NCI-H1092 treated with DMSO at 0.1 percent for 48 hours (cell line): ENCODE results near the gene MPRIP.
A peak's percentile ranks its signal among the peaks of the same experiment; 100 is the strongest.

ENCODE experiments used
- DNase-seq: peaks from one replicate; lab custom pipeline; 2025; lab: John Stamatoyannopoulos, UW

MPRIP gene

DNA sequence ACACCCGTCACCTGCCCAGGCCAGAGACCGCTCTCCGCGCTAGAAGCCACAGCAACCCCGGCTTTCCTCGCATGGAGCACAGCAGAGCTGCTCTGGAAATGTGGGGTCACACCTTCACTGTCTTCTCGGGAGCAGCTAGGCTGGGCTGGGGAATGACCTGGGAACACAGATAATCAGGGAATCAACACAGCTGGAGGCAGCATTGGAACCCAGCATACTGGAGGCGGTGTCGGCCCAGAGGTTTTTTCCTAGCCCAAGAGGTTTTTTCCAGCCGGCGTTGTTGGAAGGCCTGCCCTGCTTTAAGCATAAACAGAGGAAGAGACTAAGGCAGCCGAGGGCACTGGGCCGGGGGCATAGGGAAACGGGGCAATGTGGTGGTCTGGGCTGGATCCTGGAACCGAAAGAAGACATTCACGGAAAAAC, 164.7 kb downstream of the MPRIP start:
- DNase-seq, result peak; percentile 36

GRCh38 chr17:17207998-17208397, 165.7 kb downstream of the MPRIP start:
- DNase-seq, result no peak

- DNase-seq, result no peak
Measured at GRCh38 chr17:17213775-17214174, 171.5 kb downstream of the MPRIP start.

DNA sequence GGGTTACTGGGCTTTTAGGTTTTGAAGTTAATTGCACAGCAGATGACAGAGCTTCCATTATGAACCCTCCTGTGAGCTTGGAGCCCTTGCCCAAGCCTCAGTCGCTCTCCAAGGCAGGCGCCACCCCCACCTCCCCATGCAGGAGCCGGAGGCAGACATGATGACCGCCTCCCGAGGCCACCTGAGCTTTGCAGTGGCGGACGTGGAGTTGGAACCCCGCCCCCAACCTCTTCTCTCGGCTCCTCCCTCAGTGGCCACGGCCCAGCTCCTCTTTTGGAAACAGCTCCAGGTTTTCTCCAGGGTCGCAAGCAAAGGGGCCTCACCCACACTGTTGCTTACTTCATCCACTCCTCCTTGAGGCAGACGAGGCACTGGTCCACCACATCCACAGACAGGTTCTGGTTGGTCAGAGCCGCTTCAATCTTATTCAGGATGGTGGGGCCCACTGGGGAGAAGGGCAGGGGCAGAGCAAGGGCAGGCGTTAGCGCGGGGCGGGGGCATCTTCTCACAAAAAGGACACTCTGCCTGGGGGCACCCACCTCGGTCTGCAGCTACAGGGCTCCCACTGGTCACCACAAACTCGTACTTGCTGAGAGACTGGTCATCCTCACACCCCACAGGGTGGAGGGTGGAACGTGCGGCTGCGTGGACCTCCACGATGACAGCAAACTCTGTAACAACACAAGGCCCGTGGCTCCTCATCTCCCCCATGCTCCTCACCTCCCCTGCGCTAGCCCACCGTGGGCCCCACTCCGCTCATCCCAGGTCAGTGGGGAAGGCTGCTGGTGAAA, 172.6 kb downstream of the MPRIP start:
- DNase-seq, result no peak

DNA sequence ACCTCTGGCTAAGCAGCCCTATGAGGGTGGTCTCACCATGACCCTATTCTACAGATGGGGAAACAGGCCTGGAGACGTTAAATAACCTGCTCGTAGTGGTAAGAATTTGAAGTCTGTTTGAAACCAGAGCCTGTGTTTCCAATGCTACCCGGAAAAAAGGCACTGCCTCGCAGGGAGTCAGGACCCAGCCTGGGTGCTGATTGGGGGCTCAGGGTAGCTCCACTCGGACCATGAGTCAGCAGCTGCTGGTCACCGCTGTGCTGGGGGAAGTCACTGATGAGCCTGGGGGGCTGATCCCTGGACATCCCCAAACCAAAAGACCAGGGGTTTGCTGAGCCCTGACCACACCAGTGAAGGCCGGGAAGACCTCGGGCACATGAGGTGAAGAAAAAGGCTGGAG, 173.3 kb downstream of the MPRIP start:
- no peak for DNase-seq

DNA sequence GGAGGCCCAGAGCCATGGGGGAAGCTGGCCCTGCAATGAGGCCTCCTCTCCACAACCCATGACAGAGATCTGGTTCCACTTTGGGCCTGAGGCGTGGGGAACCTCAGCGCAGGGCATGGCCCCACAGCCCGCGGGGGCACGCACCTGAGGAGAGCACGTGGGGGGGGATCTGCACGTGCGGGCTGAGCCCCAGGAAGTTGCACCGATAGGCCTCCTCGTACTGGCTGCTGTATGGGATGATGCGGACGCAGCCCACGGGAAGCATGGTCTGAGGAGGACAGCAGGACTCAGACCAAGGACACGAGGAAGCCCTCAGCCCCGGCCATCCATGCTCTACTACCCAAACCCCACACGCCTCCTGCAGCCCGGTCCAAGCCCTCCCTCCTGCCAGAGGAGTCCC, 174.0 kb downstream of the MPRIP start:
- DNase-seq, result no peak

DNA sequence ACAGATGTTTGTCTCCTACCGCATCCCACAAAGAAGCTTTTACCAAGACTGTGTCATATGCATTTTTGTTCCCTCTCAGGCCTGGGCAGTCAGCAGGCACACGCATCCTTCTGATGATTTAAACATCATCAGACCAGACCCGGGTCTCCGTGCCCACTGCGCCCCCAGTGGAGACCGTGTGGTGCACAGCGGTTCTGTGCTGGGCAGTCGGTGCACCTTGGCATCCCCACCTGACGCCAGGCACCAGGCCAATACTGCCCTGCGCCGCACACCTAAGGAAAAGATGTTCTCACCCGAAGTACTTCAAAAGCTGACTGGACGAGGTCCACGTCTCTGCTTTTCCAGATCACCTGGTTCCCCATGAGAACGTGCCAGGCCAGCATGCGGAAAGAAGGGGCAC, 174.5 kb downstream of the MPRIP start:
- no peak for DNase-seq

- no peak for DNase-seq
Measured at GRCh38 chr17:17217995-17218394, 175.7 kb downstream of the MPRIP start.

- DNase-seq, result no peak
Measured at GRCh38 chr17:17220529-17220928, 178.3 kb downstream of the MPRIP start.

GRCh38 chr17:17221329-17221728, 179.1 kb downstream of the MPRIP start:
- DNase-seq, result no peak

- no peak for DNase-seq
Measured at GRCh38 chr17:17223736-17224135, 181.5 kb downstream of the MPRIP start.

DNA sequence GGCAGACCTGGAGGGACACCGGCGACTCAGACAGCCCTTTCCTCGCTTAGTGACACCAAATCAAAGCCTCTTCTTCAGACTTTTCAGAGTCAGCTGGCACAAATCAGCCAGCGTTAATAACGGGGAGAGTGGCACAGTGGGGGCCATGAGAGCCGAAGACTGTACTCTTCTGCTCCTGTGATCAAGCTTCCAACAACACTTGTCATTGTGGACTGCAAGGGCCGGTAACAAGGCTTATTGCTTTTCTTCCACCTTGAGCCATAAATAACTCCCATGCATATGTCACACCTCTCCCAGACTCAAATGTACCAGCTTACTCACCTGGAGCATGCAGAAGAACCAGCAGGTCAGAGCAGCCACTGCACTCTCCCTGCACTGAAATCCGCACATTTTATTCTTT, 181.9 kb downstream of the MPRIP start:
- DNase-seq, result no peak

GRCh38 chr17:17225901-17226300, 183.6 kb downstream of the MPRIP start:
- DNase-seq, result no peak

DNA sequence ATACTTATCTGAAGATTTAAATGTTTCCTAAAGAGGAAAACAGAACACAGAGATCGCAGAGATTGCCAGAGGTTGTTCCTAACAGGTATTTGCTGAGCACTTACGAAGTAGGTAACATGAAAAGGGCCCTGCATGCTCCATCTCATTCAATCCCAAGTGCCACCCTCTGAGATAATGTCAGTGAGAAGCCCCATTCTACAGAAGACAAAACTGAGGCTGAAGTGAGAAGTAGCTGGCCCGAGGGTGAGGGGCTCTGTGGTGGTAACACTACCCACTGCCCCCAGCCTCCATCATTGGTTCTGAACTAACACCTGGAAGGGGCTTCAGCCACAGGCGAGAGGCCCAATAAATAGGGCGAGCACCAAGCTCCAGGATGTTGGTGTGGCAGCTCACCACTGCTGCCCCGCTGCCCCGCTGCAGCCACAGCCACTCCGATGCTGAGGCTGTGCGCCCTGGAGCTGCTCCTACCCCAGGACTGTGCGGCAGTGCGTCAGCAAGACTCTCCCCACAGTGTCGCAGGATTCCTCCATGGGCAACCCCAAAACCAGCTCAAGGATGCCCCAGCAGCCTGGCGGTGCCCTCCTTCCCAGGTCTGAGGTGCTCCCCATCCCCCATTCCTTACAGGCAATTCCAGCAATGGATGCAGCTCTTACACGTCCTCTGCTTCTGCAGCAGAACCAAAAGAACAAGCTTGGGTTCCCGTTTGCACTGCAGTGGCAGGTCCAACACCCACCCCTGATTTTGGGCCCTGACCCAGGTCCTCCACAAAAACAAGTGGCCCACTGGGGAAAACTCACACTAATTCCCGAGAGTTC, 184.4 kb downstream of the MPRIP start:
- no peak for DNase-seq

DNA sequence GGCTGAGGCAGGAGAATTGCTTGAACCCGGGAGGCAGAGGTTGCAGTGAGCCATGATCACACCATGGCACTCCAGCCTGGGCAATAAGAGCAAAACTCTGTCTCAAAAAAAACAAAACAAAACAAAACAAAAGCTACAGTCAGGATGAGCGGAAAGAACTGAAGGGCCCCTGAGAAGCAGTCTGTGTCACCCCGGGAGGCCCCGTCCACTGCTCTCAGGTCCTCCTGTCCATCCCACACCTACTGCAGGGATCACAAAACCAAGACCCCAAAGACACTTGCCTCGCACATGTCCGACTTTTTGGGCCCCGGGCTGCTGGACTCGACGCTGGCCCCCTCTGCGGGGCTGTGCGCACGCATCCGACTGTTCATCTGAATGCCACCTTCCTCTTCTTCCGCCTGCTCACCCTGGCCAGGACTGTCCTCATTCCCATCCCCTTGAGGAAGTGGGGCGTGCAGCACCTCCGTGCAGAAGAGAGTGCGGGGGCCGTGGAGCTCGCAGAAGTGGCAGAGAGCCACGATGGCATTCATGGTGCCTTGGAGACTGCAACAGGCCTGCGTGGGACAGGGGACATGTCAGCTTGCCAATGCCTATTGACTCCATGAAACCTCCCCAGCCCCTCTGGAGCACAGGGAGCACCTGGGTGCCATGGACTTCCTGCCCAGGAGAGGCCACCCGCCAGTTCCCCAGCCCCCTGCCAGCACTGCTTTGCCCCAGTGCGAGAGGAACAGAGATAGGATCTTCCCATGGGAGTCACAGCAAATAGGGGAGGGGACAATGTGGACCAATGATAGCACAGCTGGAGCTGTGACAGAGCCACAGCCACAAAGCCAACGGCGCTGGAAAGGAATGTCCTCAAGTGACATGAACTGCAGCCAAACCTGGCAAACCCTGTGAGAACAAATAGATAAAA, 185.6 kb downstream of the MPRIP start:
- DNase-seq, result no peak

DNA sequence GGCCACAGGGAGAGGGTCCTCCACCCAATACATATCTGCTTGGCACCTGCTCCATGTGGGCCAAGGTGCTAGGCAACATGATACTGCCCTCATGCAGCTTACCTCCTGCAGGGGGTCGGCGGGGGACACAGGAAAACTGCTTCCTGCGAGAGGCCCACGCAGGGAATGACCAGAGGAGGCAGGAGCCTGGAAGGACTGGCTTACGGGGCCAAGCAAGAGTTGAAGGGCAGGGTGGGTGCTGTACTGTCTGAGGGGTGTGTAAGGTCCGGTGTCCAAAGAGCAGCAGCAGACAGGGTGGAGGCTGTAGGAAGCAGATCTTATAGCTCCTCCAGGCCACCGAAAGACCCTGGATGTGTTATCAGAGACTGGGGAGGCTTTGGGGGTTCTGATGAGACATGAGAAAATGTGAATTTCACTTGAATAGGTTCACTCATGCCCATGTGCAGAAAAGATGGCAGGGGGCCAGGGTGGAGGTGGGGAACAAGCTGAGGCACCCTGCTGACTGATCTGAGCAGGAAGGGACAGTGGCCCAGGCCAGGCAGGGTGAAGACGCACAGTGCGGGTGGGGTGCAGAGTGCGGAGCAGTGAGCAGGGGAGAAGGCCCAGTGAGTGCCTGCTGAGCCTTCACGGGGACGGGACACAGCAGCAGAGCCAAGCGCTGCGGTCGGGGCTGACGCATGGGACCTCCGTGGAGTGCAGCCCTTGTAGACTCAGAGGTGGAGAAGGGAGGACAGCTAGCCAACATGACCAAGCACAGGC, 186.4 kb downstream of the MPRIP start:
- no peak for DNase-seq

- DNase-seq, result no peak
Measured at GRCh38 chr17:17229416-17230384, 187.4 kb downstream of the MPRIP start.

DNA sequence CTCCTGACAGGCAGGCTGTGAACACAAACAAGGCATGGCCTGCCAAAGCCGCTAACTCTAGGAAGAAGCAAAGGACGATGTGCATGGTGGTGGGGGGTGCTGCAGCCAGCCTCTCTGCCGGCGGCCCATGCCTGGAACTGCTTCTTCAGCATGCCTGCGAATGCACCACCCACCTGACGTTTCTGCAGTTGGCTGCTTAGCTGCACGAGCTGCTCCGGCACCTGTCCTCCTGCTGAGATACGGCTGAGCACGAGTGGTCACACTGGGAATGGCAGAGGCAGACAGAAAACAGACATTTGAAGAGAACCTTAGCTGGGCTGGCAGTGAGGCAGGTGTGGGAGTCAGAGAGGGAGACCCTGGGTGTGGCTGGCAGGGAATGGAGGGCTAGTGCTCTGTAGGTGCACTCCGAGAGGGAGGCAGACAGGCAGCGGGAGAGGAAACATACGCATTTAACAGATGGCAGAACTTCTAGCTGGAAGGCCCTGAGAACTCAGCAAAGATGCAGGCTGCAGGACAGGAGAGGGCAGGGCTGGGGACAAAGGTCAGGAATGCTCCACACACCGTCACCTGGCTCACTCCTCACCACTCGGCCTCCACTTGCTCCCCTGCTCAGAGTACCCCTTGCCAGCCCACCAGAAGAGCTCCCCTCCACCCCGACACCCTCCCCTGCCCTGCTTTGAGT, 189.5 kb downstream of the MPRIP start:
- DNase-seq, result no peak

- DNase-seq, result no peak
Measured at GRCh38 chr17:17232303-17232621, 190.0 kb downstream of the MPRIP start.
